HepG2 (cell line): ENCODE measurements around the gene SLC25A23. TPM values are rescaled to one million over a fixed set of nuclear protein-coding genes. Genes with fewer than 3 reads are reported as not detected.

Experiments used
- ATAC-seq: fragments of 200-7000 bp; cut with Tn5 transposase; 3 replicates; pipeline ENCODE4 v1.9.1; 2020; ENCODE audit warnings: mild to moderate bottlenecking, moderate library complexity
- BruUV-seq: library from RNA; stranded (reverse); fragments of 400-500 nt; replicated peaks from 2 replicates; lab custom pipeline; 2021; lab: Mats Ljungman, UMichigan
- CTCF ChIA-PET: fragments of 300-600 bp; formaldehyde crosslinking; extraction: SDS; loops from one replicate; lab custom pipeline; 2021; ENCODE audit warnings: low total read pairs, inconsistent platforms, low intra/inter-chr PET ratio; lab: Yijun Ruan, JAX
- POLR2A ChIA-PET: fragments of 350-600 bp; sonication (Branson Sonifier 250); formaldehyde crosslinking; loops from one replicate; lab custom pipeline; 2020; ENCODE audit warnings: antibody characterized with exemption, inconsistent platforms; lab: Yijun Ruan, JAX
- DNase-seq: peaks from one replicate; pipeline ENCODE4 v3.0.0-alpha.2; 2015; ENCODE audit warnings: low spot score
- FAIRE-seq: peaks from 3 replicates; lab custom pipeline; 2011; peaks lifted over from hg19 to GRCh38; lab: Jason Lieb, UNC
- H2AFZ ChIP-seq: one replicate; pipeline ENCODE4 v1.6.1; 2011; ENCODE audit warnings: low read length, inconsistent platforms
- H3K27ac ChIP-seq: fragments of 300-600 bp; 3 replicates; pipeline ENCODE4 v1.8.0; 2011; ENCODE audit warnings: mixed run types, mild to moderate bottlenecking, mixed read lengths, low read length, inconsistent platforms; ENCODE audit not compliant: insufficient read depth; ENCODE audit errors: extremely low read length
- H3K27me3 ChIP-seq, 2 experiments: fragments of 200-600 bp in 1 of 2; 2 replicates in 1 of 2; 3 replicates in 1 of 2; pipeline versions ENCODE4 v1.6.0 to v1.8.0; 2011; ENCODE audit warnings: low read length in 2 of 2, mild to moderate bottlenecking in 2 of 2, moderate library complexity in 2 of 2, inconsistent platforms in 1 of 2; ENCODE audit not compliant: insufficient read depth in 2 of 2, control insufficient read depth in 1 of 2
- H3K36me3 ChIP-seq, 2 experiments: fragments of 200-600 bp in 1 of 2; replicated peaks in 1 of 2; 2 replicates in 1 of 2; 3 replicates in 1 of 2; pipeline versions ENCODE4 v1.5.1 to v1.8.0; 2011; ENCODE audit warnings: low read length in 2 of 2, inconsistent platforms in 1 of 2; ENCODE audit not compliant: insufficient read depth in 2 of 2, control insufficient read depth in 1 of 2
- H3K4me1 ChIP-seq: 2 replicates; pipeline ENCODE4 v1.5.1; 2012; ENCODE audit warnings: low read length, inconsistent platforms; ENCODE audit not compliant: insufficient read depth
- H3K4me2 ChIP-seq: 2 replicates; pipeline ENCODE4 v1.6.0; 2011; ENCODE audit warnings: low read depth, low read length, inconsistent platforms
- H3K4me3 ChIP-seq, 3 experiments: fragments of 200-600 bp in 1 of 3; sonication (generic), shearing (Covaris generic) in 1 of 3; replicated peaks in 1 of 3; 2 replicates each; pipeline ENCODE4 v1.5.1; 2011 to 2016; ENCODE audit warnings: low read length in 3 of 3, inconsistent platforms in 2 of 3, low read depth in 2 of 3, mild to moderate bottlenecking in 2 of 3, control low read depth in 1 of 3, mixed read lengths in 1 of 3; ENCODE audit not compliant: insufficient read depth in 1 of 3
- H3K79me2 ChIP-seq: one replicate; pipeline ENCODE4 v1.6.1; 2011; ENCODE audit warnings: low read length, inconsistent platforms; ENCODE audit not compliant: insufficient read depth
- H3K9ac ChIP-seq: 2 replicates; pipeline ENCODE4 v1.6.0; 2011; ENCODE audit warnings: mild to moderate bottlenecking, low read depth, low read length, inconsistent platforms; ENCODE audit not compliant: insufficient read depth
- H3K9me3 ChIP-seq: 2 replicates; pipeline ENCODE4 v1.5.1; 2012; ENCODE audit warnings: mild to moderate bottlenecking, low read length
- H4K20me1 ChIP-seq: 2 replicates; pipeline ENCODE4 v1.6.0; 2011; ENCODE audit warnings: inconsistent platforms, mild to moderate bottlenecking, low read length, moderate library complexity; ENCODE audit not compliant: insufficient read depth
- ATF1 ChIP-seq: IDR thresholded peaks from 2 replicates; pipeline ENCODE4 v1.6.1; 2016; ENCODE audit warnings: mild to moderate bottlenecking, control low read depth
- GABPB1 ChIP-seq: IDR thresholded peaks from 2 replicates; pipeline ENCODE4 v1.6.1; 2016; ENCODE audit warnings: mild to moderate bottlenecking, missing genetic modification reagents, moderate library complexity, missing compliant biosample characterization
- HMGXB3 ChIP-seq: sonication (generic); formaldehyde crosslinking; IDR thresholded peaks from 2 replicates; pipeline ENCODE4 v1.4.0; 2020; ENCODE audit warnings: missing genetic modification reagents, borderline replicate concordance
- IKZF5 ChIP-seq: IDR thresholded peaks from 2 replicates; pipeline ENCODE4 v1.6.1; 2018; ENCODE audit warnings: missing genetic modification reagents, mild to moderate bottlenecking, missing compliant biosample characterization
- PCBP2 ChIP-seq: fragments of 200-400 bp; formaldehyde crosslinking; optimal IDR thresholded peaks from 2 replicates; pipeline ENCODE3; 2018; ENCODE audit warnings: low read length, low read depth; ENCODE audit not compliant: poor library complexity, severe bottlenecking
- POGZ ChIP-seq: sonication (generic); formaldehyde crosslinking; IDR thresholded peaks from 2 replicates; pipeline ENCODE4 v1.4.0; 2020; ENCODE audit warnings: mild to moderate bottlenecking, missing genetic modification reagents
- RXRA ChIP-seq: sonication (generic); formaldehyde crosslinking; IDR thresholded peaks from 2 replicates; pipeline ENCODE4 v1.5.1; 2020; ENCODE audit warnings: missing genetic modification reagents
- SRSF4 ChIP-seq: fragments of 200-400 bp; formaldehyde crosslinking; IDR thresholded peaks from one replicate; pipeline ENCODE4 v1.6.1; 2018; ENCODE audit warnings: mild to moderate bottlenecking, low read depth, low read length, moderate library complexity; ENCODE audit not compliant: poor library complexity, severe bottlenecking
- ZNF124 ChIP-seq: sonication (generic); formaldehyde crosslinking; IDR thresholded peaks from 2 replicates; pipeline ENCODE4 v1.4.0; 2020; ENCODE audit warnings: missing genetic modification reagents
- ZNF20 ChIP-seq: sonication (generic); formaldehyde crosslinking; IDR thresholded peaks from 2 replicates; pipeline ENCODE4 v1.4.0; 2020; ENCODE audit warnings: mild to moderate bottlenecking, moderate library complexity, missing genetic modification reagents
- ZNF207 ChIP-seq: fragments of 450-650 bp; IDR thresholded peaks from 2 replicates; pipeline ENCODE4 v1.6.1; 2016; ENCODE audit warnings: antibody characterized with exemption, borderline replicate concordance
- ZNF251 ChIP-seq: sonication (generic); formaldehyde crosslinking; IDR thresholded peaks from 2 replicates; pipeline ENCODE4 v1.9.0; 2021; ENCODE audit warnings: mild to moderate bottlenecking, missing genetic modification reagents
- ZNF260 ChIP-seq: sonication (generic); formaldehyde crosslinking; IDR thresholded peaks from 2 replicates; pipeline ENCODE4 v1.4.0; 2020; ENCODE audit warnings: missing genetic modification reagents, low read depth, mild to moderate bottlenecking, borderline replicate concordance
- ZNF496 ChIP-seq: sonication (generic); formaldehyde crosslinking; IDR thresholded peaks from 2 replicates; pipeline ENCODE4 v1.8.1; 2023; ENCODE audit warnings: mild to moderate bottlenecking, moderate library complexity, missing genetic modification reagents; ENCODE audit not compliant: insufficient replicate concordance
- ZNF598 ChIP-seq: sonication (generic); formaldehyde crosslinking; IDR thresholded peaks from 2 replicates; pipeline ENCODE4 v1.5.1; 2020; ENCODE audit warnings: mild to moderate bottlenecking, missing genetic modification reagents, borderline replicate concordance
- ZNF670 ChIP-seq: sonication (generic); formaldehyde crosslinking; IDR thresholded peaks from 2 replicates; pipeline ENCODE4 v1.8.0; 2022; ENCODE audit warnings: mild to moderate bottlenecking, missing genetic modification reagents, borderline replicate concordance
- ZNF788 ChIP-seq: sonication (generic); formaldehyde crosslinking; IDR thresholded peaks from 2 replicates; pipeline ENCODE4 v1.5.0; 2020; ENCODE audit warnings: mild to moderate bottlenecking, missing genetic modification reagents, borderline replicate concordance
- WGBS: methylation state at CpG from one replicate; pipeline ENCODE4 v1.1.6; 2017; ENCODE audit warnings: low lambda C conversion rate; 5-methylcytosine and 5-hydroxymethylcytosine counted together
- in situ Hi-C: cut with HindIII; loops from 2 replicates; pipeline ENCODE4 v1.10.0; 2017; ENCODE audit warnings: low pct_unique_long_range_greater_than_20kb; ENCODE audit not compliant: extremely low pct_ligation_motif_present
- intact Hi-C: fragments of 100-400 bp; cut with micrococcal nuclease; formaldehyde crosslinking; loops from one replicate; pipeline ENCODE4 v1.10.0; 2022; ENCODE audit not compliant: unreplicated experiment
- polyA plus RNA-seq, 8 experiments: library from polyadenylated mRNA; depleted of rRNA in 3 of 8; stranded (reverse) in 7 of 8; unstranded in 1 of 8; fragments of >200 nt; fragmentation: Illumina TruSeq in 4 of 8; extraction: Trizol in 4 of 8; gene quantifications; 2 replicates each; pipeline versions ENCODE4 v1.2.1 to v1.2.3, GENCODE V29; 2011 to 2016; ENCODE audit warnings: low read depth in 4 of 8, missing spikeins in 1 of 8, mixed read lengths in 1 of 8; ENCODE audit not compliant: insufficient read depth in 1 of 8
- total RNA-seq, 5 experiments: library from RNA; depleted of rRNA; stranded (reverse); fragments of >200 nt; fragmentation: Illumina TruSeq; extraction: Trizol; gene quantifications; 2 replicates each; pipeline ENCODE4 v1.2.3, GENCODE V29; 2016; ENCODE audit warnings: low read depth in 1 of 5
- TF ChIP-seq, protein P1 (sequence below): sonication (generic); formaldehyde crosslinking; IDR thresholded peaks from 2 replicates; pipeline ENCODE4 v1.4.0; 2020; ENCODE audit warnings: mild to moderate bottlenecking, missing genetic modification reagents

The SLC25A23 gene
- total and polyA plus RNA-seq, 2 of the 13 experiments (the other 11 are each of a cell fraction or from before 2014, with no cell fraction given): 12.4 to 15.2 TPM

GRCh38 chr19:6450166-6450565, 9.4 kb downstream of the SLC25A23 start:
- Histone ChIP-seq H3K27ac (no peak overlapping the region), H3K9ac (no peak overlapping the region), H3K4me1 (no peaks in the 10 kb centered on the region), H3K27me3 (no peaks in the 10 kb centered on the region), H4K20me1 (no peaks in the 10 kb centered on the region), H3K4me2 (no peak overlapping the region), H3K36me3 (peaks cover 10 to 14% of the 10 kb centered on the region in 2 experiments; a peak in 4 of 5 replicates), H3K79me2 (no peaks in the 10 kb centered on the region), H2AFZ (no peak overlapping the region), H3K9me3 (peaks cover 5% of the 10 kb centered on the region; the same call in 1 of the 2 replicates), H3K4me3 (no peak overlapping the region)
- CTCF ChIA-PET: no interaction called here
- FAIRE-seq: no peak
- WGBS: 95% methylated on average over 5 of the region's 5 CpGs
- ATAC-seq: no peak
- intact Hi-C loops: no loop called here
- DNase-seq: no peak
- no TSS peak for BruUV-seq
- POLR2A ChIA-PET: no interaction called here
- in situ Hi-C loops: no loop called here
- TF ChIP-seq, protein P1, sequence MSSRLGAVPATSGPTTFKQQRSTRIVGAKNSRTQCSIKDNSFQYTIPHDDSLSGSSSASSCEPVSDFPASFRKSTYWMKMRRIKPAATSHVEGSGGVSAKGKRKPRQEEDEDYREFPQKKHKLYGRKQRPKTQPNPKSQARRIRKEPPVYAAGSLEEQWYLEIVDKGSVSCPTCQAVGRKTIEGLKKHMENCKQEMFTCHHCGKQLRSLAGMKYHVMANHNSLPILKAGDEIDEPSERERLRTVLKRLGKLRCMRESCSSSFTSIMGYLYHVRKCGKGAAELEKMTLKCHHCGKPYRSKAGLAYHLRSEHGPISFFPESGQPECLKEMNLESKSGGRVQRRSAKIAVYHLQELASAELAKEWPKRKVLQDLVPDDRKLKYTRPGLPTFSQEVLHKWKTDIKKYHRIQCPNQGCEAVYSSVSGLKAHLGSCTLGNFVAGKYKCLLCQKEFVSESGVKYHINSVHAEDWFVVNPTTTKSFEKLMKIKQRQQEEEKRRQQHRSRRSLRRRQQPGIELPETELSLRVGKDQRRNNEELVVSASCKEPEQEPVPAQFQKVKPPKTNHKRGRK (CRISPR knock-in tag): no peak
- TF ChIP-seq ZNF124: no peak
- no peak for TF ChIP-seq ZNF251 (CRISPR knock-in tag)
- no peak for TF ChIP-seq ZNF20 (CRISPR knock-in tag)
- no peak for TF ChIP-seq IKZF5 (CRISPR knock-in tag)
- TF ChIP-seq ZNF496: no peak
- no peak for TF ChIP-seq ATF1 (CRISPR knock-in tag)
- TF ChIP-seq GABPB1 (CRISPR knock-in tag): no peak
- TF ChIP-seq ZNF260 (CRISPR knock-in tag): no peak
- no peak for TF ChIP-seq POGZ (CRISPR knock-in tag)
- TF ChIP-seq RXRA (CRISPR knock-in tag): no peak
- no peak for TF ChIP-seq HMGXB3 (CRISPR knock-in tag)
- TF ChIP-seq ZNF788 (CRISPR knock-in tag): no peak
- TF ChIP-seq SRSF4: no peak
- no peak for TF ChIP-seq ZNF670
- TF ChIP-seq ZNF207: no peak
- TF ChIP-seq PCBP2: no peak
- no peak for TF ChIP-seq ZNF598
